HuH-7 (cell line): ENCODE measurements around the gene MNS1.
"Not testable (repeated sequence)": the region's sequence is repeated elsewhere in the genome, so short reads cannot be mapped to it uniquely, and the experiment has no call there.

Experiments
- DNase-seq: peaks from one replicate; pipeline ENCODE4 v3.0.0; 2011; ENCODE audit warnings: low spot score

The MNS1 gene

DNA sequence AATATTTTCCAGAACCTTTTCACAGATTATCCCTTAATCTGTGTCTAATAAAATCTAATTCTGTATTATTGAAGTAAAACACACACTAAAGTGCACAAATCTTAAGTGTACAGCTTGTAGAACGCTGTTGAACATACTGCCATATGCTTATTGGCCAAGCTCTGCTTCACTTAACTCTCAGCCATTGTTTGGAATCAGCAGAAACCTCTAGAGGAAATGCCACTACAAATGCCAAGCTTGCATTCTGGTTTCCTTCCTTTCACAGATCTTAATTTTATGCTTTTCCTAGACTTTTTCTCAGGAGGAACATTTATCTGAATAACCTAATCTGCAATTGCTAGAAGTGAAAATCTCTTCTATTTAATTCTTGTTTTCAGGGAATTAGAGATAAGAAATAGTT is 10.1 kb downstream of the MNS1 start:
- no peak for DNase-seq

DNA sequence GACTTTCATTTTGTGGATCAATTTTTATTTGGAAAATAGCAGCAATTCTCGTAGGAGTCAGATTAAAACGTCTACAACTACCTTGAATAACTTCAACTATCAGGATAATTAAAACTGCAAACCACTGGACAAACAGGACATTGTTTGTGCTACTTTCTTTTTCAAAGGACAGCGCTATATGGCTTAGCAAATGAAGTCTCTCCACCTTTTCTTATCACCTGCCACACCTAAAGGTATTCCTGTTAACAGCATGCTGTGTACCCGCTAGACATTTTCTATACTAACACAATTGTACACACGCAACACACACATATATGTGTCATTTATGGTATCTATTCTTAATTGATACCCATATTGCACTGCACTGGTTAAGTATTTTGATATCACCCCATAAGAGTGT is 19.2 kb downstream of the MNS1 start:
- DNase-seq = no peak

DNA sequence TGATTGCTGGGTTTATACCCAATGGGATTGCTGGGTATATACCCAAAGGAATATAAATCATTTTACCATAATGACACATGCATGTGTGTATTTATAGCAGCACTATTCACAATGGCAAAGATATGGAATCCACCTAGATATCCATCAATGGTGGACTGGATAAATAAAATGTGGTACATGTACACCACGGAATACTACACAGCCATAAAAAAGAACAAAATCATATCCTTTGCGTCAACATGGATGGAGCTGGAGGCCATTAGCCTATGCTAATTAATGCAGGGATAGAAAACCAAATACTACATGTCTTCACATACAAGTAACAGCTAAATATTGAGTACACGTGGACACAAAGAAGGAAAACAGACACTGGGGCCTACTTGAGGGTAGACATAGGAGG is 22.6 kb downstream of the MNS1 start:
- no peak for DNase-seq

DNA sequence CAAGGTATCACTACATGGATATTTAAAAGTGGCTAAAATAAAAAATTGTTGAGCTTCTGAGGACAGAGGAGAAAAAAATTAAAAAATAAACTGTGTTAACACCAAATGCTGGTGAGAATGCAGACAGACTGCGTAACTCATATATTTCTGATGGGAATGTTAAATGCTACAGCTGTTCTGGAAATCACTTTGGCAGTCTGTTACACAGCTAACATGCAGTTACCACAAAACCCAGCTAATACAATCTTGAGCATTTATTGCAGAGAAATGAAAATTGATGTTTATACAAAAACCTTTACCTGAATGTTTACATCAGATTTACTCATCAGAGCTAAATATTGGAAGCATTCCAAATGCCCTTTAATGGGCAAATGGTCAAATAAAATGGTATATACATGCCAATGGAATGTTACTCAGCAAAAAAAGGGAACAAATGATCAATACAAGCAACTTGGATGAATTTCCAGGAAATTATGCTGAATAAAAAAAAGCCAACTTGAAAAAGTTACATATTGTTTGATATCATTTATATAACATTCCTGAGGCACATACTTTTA is 24.6 kb downstream of the MNS1 start:
- DNase-seq = no peak

DNA sequence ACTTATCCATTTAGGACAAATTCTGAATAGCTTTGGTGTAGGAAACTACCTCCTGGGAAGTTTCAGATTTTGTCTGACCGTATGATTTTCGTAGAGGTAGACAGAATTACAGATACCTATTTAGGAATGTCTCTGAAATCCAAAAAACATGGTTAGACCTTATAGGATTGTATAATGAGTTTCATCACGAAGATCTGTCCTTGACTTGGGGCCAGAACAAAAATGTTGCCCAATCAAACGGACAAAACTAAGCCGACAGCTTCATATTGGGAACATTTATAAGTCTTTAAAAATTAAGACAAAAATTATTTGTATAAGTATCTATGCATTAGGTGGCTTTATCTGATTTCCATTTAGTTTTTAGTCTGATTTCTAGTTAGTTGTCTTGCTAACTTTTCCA is 32.6 kb downstream of the MNS1 start:
- no peak for DNase-seq

DNA sequence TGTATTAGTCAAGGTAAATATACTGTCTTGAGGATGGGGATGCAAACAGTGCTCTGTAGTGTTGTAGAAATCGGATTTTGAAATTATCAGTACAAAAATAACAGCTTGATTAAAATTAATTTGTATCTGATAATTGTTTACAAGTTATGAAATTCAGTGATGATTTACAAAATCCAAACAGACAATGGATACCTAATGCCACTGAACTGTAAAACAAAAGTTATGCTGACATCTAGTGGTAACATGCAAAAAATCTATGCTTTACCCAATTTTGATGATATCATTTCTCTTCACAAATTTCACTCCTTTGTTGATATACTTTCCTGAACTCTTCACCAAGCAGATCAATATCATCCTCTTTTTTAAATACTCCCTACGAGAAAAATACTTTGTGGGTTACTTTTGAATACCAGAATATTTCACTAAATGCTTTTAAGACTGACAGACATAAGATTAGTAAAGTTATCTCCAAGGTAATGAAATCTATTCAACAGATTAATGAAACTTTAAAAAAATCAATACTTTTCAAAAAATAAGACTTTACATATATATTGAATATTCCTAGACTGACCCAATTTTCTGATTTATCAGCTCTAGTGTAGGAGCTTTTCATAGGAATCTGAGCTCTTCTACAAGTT is 36.0 kb downstream of the MNS1 start:
- peak; percentile 8 for DNase-seq

DNA sequence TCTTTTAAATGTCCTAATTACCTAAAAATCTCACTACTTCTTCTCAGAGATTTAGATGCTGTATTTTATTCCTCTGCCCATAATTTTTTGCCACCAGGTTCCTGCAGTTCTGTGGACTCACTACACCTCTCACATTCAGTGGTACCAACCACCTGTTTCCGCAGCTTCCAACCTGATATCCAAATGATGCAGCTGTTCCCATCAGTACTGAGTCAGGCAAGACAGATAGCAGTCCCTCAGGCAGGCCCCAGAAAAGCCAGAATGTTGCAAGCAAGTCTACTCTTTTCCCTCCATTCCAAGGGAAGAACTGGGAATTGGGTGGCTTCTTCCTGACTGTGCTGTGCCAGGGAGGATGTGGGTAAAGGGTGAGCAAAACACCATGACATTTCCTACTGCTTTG is 39.0 kb downstream of the MNS1 start:
- no peak for DNase-seq

DNA sequence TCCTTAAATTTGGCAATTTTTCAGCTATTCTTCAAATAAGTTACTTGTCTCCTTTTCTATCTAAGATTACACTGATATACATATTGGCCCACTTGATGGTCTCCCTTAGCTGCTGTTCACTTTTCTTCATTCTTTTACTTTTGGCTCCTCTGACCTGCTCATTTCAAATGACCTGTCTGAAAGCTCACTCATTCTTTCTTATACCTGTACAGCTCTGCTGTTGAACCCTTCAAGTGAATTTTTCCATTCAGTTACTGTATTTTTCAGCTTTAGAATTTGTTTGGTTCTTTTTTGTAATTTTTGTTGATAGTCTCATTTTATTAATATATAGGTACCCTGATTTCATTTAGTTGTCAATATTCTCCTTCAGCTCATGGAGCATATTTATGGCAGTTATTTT is 39.7 kb downstream of the MNS1 start:
- no peak for DNase-seq

DNA sequence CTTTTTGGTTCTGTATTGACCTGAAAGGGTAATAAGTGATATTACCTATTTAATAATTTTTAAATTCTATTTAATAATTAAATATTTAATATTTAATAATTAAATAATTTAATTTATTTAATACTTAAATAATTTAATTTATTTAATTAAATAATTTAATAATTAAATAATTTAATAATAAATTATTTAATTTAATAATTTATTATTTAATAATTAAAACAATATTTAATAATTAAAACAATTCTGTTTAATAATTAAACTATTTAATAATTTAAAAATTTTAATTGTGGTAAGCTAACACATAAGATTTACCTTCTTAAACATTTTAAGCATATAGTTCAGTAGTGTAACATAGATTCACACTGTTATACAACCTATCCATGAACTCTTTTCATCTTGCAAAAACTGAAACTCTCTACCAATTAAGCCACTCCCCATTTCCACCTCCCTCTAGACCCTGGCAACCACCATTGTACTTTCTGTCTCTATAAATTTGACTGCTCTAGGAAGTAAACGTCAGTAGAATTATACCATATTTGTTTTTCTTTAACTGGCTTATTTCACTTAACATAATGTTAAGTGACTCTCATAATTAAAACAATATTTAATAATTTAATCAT is 51.7 kb downstream of the MNS1 start:
- not testable (repeated sequence) for DNase-seq

DNA sequence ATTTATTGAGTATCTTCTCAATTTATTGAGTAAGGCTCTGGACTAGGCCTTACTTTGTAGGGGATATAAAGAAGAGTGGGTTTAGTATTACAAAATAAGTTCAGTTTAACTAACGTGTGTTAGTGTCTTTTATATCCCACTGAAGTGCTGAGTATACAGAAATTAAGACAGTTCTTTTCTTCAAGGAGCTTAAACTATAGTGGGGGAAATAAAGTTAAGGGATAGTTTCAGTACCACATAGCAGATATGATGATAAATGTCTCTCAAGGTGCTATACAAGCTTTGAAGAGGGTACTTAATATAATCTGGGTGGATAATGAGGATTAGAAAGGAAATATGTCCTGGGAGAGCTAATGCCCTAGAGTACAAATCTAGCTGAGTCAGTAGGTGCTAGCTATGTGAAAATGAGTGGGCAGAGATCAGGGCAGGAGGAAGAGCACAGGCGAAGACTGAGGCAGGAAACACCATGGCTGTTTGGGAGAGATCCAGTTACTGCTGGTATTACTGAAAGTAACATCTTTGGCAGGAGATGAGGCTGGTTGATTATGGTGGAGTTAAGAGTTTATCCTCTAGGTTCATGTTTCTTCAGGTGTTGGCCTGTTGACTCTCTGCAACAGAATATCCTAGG is 53.7 kb downstream of the MNS1 start:
- no peak for DNase-seq

DNA sequence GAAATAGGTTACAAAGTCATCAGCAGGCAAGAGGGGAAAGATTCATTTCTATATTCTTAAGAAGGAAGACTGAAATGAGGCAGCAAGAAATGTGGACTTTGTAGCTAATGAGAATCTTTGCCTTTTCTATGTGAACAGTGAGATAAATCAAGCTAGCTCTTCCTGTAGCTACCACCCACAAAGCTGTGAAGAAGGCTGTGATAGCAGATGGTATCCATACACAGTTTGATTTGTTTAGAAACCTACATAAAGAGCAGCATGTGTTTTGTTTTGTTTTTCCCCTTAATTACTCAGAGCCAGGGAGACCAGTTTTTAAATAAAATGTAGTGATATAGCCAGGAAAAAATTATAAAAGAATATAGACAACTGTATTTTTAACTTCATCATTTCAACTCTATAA is 54.2 kb downstream of the MNS1 start:
- no peak for DNase-seq

DNA sequence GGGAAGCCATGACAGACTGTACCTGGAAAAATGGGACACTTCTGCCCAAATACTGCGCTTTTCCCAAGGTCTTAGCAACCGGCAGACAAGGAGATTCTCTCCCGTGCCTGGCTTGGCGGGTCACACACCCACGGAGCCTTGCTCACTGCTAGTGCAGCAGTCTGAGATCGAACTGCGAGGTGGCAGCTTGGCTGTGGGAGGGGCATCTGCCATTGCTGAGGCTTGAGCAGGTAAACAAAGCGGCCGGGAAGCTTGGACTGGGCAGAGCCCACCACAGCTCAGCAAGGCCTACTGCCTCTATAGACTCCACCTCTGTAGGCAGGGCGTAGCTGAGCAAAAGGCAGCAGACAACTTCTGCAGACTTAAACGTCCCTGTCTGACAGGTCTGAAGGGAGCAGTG is 65.7 kb downstream of the MNS1 start:
- not testable (repeated sequence) for DNase-seq

DNA sequence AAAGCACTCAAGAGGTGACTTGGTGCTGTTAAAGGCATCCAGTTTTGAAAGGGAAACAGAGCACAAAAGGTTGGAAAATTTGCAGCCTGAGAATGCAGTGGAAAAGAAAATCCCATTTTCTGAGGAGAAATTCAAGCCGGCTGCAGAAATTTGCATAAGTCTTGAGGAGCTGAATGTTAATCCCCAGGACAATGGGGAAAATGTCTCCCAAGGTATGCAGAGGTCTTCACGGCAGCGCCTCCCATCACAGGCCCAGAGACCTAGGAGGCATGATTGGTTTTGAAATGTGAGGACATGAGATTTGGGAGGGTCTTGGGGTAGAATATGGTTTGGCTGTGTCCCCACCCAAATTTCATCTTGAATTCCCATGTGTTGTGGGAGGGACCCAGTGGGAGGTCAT is 67.6 kb downstream of the MNS1 start:
- DNase-seq = not testable (repeated sequence)

DNA sequence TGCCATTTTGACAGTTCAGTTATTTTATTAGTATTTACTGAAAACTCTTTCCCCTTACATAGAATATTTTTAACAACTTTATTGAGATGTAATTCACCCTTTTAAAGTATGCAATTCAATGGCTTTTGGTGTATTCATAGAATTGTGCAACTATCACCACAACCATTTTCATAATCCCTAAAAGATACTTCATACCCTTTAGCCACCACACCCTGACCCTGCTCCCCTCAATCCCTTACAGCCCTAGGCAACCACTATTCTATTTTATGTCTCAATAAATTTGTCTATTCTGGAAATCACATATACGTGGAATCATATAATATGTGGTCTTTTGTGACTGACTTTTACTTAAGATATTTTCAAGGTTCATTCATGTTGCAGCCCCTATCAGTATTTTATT is 70.0 kb downstream of the MNS1 start:
- no peak for DNase-seq

DNA sequence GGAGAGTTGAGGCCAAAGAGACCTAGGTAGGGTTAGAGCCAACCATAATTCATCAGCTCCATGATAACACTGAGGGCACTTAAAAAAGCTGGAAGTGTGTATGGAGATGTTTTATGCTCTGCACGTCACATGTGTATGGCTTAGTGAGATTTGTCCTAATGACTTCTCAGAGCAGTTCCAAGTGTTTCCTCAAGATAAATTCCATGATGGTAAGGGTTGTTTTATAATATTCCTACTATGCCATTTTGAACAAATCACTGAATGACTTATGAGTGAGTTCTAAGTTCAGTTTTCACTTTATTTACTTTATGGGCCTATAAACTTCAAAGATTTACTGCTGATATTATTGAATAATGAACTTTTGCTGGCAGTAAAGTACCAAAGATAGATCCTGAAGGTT is 71.7 kb downstream of the MNS1 start:
- DNase-seq = no peak

DNA sequence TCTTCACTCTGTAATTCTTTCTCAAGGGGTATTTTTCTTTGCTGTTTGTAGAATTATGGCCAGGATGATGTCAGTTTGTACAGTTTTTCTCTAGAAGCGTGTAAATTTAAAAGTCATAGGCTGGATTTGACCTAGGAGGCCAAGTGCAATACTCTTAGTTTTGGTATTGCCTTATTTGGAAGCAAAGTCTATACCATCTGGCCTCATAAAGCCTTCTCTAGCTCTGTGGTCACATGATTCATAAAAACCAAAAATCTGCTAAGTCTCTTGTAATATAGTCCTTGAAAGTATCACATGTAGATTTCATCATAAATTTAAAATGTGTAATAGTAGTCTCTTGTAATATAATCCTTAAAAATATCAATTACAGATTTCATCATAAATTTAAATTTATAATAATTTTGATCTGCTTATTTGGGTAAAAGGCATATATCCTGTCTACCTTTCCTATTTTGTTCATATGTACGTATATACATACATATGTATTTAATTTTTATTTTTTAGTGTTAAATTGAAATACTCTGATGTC is 74.1 kb downstream of the MNS1 start:
- DNase-seq = no peak

DNA sequence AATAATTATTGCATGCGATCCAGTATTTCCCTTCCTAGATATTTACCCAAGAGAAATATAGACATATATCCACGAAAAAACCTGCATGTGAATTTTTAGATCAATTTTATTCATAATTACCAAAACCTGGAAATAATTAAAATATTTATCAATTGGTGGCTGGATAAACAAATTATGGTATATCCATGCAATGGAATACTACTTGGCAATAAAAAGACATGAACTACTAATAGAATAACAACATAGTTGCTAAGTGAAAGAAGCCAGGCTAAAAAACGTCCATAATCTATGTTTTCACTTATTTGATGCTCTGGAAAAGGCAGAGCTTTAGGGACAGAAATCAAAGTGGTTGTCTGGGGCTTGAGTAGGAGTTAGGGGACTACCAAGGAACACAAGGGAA is 79.0 kb downstream of the MNS1 start:
- no peak for DNase-seq

DNA sequence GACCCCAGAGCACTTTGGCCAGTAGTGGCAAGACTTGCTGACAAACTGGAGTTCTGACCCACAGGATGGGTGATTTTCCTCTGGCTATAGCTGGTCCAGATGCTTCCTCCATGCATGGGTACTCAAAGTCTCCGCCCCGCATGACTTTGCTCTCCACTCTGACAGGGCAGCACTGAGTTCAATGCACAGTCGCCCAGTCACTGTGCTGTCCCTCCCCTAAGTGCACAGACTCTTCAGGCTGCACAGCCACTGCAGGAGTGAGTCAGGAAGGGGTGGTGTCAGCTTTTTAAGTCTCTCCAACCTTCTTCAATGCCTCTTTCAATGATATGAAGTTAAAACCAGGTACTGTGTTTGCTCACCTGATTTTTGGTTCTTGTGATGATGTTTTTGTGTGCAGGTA is 81.9 kb downstream of the MNS1 start:
- no peak for DNase-seq
